A673 (cell line): ENCODE measurements around the gene OXCT2.

ENCODE experiments used
- EZH2 ChIP-seq: fragments of 200-600 bp; sonication (generic); IDR thresholded peaks from 2 replicates; pipeline ENCODE4 v1.6.1; 2017; ENCODE audit warnings: borderline replicate concordance, low read depth, mild to moderate bottlenecking, mixed read lengths, antibody characterized with exemption, low read length; ENCODE audit not compliant: poor library complexity, severe bottlenecking
- TF ChIP-seq, protein P1 (sequence below): fragments of 300-800, 200-600 bp; sonication (generic); conservative IDR thresholded peaks from 2 replicates; pipeline ENCODE4 v1.5.1; 2017; ENCODE audit warnings: low read depth, mild to moderate bottlenecking, antibody characterized with exemption, low read length, moderate library complexity, mixed read lengths

GRCh38 chr1:39762550-39763540 lies 8.3 kb downstream of the OXCT2 start:
- TF ChIP-seq, protein P1, sequence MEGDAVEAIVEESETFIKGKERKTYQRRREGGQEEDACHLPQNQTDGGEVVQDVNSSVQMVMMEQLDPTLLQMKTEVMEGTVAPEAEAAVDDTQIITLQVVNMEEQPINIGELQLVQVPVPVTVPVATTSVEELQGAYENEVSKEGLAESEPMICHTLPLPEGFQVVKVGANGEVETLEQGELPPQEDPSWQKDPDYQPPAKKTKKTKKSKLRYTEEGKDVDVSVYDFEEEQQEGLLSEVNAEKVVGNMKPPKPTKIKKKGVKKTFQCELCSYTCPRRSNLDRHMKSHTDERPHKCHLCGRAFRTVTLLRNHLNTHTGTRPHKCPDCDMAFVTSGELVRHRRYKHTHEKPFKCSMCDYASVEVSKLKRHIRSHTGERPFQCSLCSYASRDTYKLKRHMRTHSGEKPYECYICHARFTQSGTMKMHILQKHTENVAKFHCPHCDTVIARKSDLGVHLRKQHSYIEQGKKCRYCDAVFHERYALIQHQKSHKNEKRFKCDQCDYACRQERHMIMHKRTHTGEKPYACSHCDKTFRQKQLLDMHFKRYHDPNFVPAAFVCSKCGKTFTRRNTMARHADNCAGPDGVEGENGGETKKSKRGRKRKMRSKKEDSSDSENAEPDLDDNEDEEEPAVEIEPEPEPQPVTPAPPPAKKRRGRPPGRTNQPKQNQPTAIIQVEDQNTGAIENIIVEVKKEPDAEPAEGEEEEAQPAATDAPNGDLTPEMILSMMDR = no peak
- TF ChIP-seq EZH2 = no peak
